ENCODE measurements around the gene KRT27.
A peak's percentile ranks its signal among the peaks of the same experiment; 100 is the strongest.
"Not testable (repeated sequence)": the region's sequence is repeated elsewhere in the genome, so short reads cannot be mapped to it uniquely, and the experiment has no call there.

The KRT27 gene, protein sequence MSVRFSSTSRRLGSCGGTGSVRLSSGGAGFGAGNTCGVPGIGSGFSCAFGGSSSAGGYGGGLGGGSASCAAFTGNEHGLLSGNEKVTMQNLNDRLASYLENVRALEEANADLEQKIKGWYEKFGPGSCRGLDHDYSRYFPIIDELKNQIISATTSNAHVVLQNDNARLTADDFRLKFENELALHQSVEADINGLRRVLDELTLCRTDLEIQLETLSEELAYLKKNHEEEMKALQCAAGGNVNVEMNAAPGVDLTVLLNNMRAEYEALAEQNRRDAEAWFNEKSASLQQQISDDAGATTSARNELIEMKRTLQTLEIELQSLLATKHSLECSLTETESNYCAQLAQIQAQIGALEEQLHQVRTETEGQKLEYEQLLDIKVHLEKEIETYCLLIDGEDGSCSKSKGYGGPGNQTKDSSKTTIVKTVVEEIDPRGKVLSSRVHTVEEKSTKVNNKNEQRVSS

DNA sequence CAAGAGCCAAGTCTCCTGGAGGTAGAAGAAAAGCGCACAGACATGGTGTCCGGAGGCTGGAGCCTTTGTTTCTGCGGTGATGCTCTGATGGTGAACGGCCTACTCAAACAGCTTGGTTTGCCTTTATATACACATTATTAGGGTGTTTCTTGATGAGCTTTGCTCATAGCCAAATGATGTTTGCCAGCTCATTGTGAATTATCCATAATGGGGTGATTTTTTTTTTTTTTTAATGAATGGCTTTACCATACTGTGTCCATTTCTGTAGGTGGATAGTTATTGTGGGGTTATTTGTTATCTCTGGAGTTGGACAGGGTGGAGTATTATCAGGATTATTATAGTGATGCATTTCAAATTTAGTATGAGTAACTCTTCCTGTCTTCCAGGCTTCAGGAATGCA lies at the start of gene KRT27:
TSS of gene KRT27 (minus strand) at position 101 of the 400 bp plus-strand sequence. CDS start at position 44, 57 bp downstream.
- no peak for DNase-seq

DNA sequence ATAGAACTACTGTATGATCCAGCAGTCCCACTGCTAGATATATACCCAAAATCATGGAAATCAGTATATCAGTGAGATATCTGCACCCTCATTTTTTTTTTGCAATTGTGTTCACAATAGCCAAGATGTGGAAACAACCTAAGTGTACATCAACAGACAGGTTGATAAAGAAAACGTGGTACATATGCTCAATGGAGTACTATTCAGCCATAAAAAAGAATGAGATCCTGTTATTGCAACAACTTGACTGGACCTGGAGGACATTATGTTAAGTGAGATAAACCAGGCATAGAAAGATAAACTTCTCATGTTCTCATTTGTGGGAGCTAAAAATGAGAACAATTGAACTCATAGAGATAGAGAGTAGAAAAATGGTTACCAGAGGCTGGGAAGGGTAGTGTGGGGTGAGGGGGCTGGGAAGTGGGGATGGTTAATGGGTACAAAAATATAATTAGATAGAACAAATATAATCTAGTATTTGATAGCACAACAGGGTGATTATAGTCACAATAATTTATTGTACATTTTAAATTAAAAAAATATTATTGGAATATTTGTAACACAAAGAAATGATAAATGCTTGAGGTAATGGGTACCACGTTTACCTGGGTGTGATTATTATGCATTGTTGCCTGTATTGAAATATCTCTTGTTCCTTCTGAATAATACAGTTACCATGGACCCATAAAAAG lies 47.9 kb upstream of the KRT27 start:
- DNase-seq = no peak

DNA sequence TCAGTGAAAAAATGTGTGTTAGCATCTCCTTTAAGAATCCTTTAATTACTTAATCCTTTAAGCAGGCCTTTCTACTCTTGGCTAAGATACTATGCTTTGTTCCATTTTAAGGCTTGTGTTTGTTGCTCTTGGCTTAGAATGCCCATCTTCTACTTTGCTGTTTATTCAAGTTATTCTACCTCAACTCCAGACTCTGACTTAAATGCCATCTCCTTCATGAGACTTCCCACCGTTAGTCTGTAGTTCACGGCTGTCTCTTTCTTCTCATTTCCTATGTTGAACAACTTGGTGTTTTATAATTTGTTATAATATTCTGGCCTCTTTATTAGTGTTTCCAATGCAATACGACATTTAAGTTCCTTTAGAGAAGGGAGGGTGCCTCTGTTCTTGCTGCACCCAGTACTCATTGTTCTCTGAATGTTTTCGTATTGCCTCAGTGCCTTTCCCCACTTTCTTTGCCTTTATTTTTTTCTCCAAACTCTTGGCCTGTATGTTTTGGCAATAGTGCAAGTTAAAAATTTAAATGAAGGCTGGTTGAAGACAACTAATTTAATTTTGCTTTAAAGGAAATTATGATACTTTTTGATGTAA lies 46.2 kb upstream of the KRT27 start:
- DNase-seq = no peak

DNA sequence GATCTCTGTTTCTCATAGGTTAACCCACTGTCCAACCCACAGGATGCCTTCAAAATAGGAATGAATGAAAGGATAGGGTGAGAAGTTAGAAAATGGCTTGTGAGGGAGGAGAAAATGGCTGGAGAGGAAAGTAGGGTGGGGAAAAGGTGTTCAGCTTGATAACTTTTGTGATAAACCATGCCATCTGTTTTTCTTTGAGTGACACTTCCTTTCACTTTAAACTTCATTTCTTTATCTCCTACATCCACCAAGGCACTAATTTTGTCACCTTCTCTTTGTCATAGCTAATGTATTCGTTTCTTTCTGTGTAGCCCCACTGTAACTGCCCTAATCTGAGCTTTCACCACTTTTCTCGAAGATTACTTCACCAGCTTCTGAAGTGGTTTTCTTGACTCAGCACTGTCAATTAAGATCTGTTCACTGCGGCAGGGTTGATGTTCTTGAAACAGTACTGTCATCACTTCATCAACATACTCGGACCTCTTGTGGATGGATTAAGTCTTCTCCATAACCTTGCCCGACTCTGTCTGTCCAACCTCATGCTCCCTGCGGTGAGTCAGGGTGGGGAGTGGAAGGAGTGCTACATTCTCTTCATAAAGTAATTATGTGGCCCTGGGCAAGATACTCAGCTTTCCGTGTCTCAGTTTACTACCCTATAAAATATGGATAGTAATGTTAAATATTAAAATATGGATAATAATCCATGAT lies 45.5 kb upstream of the KRT27 start:
- DNase-seq = no peak

DNA sequence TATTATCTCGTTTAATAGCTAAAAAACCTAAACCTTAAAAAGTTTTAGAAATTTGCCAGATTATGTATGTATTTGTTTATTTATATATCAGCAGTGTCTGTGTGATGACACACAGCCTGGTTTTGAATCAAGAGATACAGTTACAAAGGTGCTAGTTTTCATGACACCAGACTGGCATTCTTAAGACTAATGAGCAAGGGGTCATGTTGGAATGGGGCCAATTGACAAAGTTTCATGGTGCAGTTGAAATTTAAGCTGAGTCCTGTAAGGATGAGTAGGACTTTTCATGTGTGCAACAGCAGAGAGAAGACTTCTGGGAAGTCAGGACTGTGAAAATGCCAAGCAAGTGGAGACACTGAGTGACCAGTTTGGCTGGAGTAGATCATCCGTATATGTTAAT lies 43.2 kb upstream of the KRT27 start:
- DNase-seq = no peak

DNA sequence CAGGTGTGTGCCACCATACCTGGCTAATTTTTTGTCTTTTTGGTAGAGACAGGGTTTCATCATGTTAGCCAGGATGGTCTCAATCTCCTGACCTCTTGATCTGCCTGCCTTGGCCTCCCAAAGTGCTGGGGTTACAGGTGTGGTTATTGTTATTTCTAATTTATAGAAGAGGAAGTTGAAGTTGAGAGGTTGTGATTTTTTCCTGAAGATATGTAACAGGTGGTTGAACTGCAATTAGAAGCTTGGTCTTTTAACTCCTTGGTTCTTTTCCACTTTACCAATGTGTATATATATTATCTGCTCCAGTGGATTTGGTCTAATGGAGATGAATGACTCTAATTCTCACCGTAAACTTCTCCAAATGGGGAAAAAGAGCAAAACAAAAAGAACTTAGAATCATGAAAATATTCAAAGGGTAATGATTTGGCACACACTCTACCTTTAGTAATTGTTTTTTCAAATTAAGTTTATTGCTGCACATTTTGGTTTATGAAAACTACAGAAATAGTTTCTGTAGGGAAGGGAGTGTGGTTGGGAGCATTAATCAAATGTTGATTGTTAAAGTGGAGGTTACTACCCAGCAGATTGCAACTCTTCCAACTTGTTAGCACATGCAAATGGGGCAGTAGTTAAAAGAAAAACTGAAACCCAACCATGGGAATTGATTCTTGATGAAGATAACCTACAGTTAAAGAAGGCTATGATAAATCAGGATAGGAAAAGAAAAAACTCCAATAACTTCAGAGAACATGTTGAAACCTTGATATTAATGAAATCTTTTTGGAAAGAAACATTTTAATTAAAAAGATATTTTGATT lies 41.9 kb upstream of the KRT27 start:
- no peak for DNase-seq

DNA sequence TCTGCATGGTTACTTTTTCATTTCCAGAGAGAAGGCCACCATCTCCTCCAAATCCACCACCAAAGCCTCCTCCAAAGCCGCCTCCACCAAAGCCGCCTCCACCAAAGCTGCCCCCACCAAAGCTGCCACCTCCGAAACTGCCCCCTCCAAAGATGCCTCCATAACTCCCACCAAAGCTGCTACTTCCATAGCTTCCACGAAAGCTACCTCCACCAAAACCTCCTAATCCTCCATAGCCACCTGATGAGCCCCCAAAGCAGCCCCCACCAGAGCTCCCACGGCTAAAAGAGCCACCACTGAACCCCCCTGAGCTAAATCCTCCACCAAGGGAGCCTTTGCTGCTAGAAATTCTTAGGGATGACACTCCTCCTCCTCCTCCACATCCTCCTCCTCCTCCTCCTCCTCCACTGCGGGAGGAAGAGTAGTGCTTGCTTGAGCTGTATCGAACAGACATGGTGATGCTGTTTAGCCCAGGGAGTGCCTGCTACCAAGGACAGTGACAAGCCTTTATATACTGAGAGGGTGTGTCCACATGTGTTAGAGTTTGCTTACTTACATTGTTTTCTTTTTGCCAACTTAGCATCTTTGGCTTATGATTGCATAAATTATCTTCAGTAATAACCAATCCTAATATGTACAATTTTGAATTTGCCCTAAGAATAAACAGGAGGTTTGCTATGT lies 39.9 kb upstream of the KRT27 start, which contains the start of gene KRT10:
TSS of gene KRT10 (minus strand) at position 483 of the 681 bp plus-strand sequence. CDS start at position 454, 29 bp downstream.
- DNase-seq = no peak

DNA sequence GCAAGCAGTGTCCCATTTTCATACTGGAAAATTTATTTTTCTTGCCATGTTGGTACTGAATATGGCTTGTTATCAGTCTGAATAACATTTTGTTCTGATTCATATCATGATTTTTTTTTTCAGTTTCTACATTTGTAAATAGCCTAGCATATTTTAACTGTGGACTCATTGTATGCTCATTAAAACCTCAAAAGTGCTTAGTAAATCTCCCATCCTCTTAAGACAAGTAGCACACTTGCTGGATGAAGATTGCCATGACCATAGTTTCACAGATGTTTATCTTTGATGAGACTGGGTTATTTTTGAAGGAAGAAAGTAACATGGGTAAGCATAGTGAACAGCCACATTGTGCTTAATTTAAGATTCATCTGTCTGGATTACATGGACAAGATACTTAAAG lies 39.2 kb upstream of the KRT27 start:
- DNase-seq = no peak

DNA sequence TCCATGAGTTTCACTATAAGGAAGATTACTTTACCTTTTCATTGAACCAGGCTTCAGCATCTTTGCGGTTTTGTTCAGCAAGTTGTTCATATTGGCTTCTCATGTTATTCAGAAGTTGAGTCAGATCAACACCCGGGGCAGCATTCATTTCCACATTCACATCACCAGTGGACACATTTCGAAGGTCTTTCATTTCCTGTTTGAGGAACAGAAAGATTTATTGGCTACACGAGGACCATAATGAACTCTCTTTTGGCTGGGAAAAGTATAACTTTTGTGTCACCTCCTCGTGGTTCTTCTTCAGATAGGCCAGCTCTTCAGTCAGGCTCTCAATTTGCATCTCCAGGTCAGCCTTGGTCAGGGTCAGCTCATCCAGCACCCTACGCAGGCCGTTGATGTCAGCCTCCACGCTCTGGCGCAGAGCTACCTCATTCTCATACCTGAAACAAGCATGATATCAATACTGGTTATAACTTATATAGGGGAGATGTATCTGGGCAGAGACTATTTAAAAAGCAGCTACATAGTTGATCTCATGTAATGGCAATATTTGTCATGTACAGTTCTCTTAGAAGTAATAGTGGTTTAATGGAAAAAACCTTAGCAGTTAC lies 38.0 kb upstream of the KRT27 start:
- DNase-seq = no peak

DNA sequence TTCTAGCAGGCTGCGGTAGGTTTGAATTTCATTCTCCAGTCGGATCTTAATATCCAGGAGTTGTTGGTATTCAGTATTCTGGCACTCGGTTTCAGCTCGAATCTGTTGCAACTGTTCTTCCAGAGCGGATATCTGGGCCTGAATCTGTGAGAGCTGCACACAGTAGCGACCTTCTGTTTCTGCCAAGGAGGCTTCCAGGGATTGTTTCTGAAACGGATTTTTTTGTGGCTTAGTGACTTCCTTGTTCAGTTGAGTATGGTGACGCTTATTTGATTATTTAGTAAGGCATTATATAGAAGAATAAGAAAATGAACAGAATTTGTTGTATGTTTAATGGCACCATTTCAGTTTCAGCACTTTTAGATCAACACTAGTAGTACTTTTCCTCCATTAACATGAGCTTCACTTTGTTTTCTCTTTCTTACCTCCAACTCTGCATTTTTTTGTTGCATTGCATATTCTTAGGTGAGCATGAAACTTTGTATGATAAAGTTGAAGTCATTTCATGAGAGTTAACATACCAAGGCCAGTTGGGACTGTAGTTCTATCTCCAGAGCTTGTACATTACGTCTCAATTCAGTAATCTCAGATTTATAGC lies 37.3 kb upstream of the KRT27 start:
- no peak for DNase-seq

DNA sequence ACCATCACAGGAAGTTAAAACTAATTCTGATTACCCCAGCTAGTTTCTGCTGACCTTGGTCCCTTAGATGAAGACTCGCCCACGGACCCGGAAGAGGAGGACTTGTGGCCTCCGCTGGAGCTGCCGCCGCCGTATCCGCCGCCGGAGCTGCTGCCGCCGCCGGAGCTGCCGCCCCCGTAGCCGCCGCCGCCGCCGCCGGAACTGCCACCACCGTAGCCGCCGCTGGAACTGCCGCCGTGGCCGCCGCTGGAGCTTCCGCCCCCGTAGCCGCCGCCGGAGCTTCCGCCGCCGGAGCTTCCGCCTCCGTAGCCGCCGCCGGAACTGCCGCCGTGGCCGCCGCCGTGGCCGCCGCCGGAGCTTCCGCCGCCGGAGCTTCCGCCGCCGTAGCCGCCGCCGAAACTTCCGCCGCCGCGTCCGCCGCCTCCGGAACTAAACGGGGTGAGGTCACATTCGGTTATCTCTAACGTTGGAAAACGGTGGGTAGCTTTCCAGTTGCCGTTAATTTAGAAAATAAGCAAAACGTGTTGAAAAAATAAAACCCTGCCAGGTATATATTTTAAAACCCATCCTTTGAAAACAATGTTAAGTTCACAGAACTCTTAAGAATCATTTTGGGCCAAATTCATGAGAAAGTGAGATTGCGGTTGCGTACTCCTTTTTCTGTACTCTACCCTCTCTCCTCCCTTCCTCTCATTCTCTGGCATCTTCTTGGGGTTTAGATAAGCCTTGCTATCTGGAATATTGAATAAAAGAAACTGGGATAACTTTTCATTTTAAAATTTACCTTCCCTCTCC lies 36.6 kb upstream of the KRT27 start:
- peak; percentile 81 for DNase-seq

DNA sequence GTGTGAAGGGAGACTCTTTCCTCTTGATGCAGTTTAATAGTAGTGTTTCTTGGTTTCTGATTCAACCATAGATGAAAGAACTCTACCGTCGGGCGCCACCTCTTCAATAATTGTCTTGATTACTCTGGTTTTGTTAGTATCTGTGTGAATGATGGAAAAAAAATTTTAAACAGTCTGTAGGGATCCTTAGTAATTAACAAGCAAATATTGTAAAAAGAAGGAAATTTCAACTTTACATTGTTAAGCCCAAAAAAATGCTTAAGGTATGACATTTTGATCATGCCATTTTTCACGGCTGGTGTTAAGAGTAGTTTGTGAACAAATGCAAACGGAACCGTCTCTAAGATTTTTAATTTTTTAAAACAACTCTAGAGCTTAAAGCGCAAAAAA lies 36.0 kb upstream of the KRT27 start:
- DNase-seq = no peak

DNA sequence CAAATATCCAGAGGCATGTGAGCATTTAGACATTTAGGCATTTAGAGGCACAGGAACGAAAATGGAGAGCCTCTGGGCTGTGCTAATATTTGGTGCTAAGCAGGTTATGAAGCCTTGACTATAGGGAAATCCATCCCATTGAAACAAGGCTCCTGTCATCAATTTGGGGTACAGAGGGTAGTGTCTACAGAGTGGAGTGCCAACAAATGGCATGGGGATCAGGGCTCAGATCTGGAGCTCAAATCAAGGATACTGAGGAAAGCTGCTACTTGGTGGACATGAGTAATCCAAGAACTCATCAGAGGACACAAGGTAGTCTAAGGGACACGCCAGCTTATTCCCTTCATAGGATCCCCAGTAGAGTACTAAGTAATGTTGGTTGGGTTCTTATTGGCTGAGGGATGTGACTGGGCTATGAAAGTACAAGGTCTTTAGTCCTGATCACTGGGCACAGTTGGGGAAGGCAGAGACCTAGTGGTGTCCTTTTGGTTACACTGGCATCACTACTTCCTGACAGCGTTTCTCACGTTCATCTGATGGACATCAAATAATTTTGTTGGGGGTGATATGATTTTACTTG lies 34.8 kb upstream of the KRT27 start:
- DNase-seq = no peak

DNA sequence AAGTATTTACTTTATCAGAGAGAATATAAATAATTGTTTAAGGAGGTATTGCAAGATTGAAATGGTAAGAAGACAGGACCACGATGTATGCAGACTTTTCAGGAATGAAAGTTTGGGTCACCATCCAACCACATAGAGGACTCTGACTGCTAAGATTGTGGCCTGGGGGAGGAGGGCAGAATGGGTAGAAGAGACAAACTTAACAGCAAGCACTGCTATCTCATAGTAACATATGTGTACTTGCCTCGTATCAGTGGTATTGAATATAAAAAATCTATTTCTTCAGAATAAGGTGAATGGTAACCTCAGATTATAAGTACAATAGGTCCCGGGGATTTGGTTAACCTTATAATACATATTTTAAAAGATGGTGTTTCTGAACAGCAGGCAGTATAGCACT lies 34.2 kb upstream of the KRT27 start:
- no peak for DNase-seq

DNA sequence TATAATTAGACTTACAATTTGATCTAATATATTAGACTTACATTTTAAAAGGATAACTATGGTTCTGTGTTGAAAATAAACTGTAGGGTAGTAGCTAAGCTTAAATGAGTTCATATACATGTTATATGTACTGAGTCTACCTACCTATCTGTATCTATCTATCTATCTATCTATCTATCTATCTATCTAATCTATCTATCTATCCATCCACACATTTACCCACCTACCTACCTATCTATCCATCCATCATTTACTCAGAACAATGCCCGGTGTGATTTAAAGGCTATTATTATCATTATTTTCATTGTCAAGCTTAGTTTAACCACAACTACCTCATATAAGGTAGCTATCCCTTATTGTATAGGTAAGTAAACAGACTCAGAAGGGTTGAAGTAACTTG lies 33.0 kb upstream of the KRT27 start:
- DNase-seq = no peak

DNA sequence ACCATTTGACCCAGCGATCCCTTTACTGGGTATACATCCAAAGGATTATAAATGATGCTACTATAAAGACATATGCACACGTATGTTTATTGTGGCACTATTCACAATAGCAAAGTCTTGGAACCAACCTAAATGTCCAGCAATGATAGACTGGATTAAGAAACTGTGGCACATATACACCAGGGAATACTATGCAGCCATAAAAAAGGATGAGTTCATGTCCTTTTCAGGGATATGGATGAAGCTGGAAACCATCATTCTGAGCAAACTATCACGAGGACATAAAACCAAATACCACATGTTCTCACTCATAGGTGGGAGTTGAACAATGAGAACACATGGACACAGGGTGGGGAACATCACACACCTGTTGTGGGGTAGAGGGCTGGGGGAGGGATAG lies 32.3 kb upstream of the KRT27 start:
- not testable (repeated sequence) for DNase-seq

DNA sequence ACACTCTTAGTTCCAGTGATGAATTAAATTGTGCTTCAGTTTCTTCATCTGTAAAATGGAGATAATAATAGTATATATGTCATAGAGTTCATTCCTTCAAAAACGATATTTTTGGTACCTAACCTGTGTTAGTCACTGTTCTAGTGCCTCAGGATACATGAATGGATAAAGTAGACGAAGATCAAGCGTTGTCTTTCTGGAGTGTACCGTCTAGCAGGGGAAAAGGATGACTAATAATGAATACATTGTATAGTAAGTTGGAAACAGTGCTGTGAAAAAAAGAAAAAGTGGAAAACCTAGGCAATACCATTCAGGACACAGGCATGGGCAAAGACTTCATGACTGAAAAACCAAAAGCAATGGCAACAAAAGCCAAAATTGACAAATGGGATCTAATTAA lies 31.5 kb upstream of the KRT27 start:
- DNase-seq = no peak

DNA sequence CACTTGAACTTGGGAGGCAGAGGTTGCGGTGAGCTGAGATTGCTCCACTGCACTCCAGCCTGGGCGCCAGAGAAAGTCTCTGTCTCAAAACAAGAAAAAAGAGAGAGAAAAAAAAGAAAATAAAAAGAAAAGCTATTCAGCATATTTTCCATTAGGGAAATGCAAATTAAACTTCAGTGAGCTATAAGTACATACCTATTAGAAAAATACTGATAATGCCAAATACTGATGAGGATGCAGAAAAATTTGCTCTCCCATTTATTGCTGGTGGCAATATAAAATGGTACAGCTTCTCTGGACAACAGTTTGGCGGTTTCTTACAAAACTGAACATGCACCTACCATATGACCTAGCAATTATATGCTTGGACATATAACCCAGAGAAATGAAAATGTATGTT lies 30.3 kb upstream of the KRT27 start:
- DNase-seq = no peak

DNA sequence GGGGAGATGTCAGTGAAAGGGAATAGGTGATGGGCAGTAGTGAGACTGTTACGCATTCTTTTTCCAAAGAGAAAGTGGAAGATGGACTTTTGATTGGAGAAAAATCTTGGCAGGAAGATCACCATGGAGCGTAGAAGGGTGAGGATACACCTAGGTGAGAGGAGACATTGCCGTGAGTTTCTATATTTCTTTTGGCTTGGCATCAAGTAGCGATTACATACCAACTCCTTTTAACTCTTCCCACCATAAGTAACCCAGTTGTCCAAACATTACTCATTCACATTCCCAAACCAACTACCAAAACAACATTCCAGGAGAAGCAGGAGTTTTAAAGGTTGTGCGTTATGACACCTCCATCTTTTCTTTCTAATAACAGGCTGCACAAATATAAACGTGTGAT lies 28.1 kb upstream of the KRT27 start:
- DNase-seq = no peak
